ENCODE measurements around the gene CPA3.
A peak's percentile ranks its signal among the peaks of the same experiment; 100 is the strongest.

The CPA3 gene

DNA sequence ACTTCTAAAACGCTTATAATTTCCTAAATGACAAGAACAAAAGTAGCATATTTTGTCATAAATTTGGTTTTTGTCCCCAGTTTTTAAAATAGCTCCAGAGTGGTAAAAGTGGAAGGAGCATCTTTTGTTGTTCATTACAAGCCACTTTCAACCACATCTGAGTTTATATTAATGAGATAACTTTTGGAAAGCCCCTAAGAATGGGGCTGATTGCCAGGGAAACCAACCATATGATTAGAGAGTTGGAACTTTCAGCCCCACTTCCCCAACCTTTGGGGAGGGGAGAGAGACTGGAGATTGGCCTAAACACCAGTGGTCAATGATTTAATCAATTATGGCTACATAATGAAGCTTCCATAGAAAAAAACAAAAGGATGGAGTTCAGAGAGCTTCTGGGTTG is 57.4 kb downstream of the CPA3 start:
- DNase-seq = no peak

DNA sequence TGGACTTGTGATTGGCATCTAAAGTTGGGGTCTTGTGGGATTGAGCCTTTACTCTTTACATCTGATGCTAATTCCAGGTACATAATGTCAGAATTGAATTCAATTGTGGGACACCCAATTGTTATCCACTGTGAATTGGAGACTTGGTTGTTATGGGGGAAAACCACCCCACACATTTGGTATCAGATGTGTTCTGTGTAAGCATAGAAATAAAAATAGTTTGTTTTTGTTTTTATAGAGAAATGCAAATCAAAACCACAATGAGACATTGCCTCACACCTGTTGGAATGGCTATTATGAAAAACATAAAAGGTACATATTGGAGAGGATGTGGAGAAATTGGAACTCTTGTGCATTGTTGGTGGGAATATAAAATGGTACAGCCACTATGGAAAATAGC is 58.5 kb downstream of the CPA3 start:
- DNase-seq = no peak

DNA sequence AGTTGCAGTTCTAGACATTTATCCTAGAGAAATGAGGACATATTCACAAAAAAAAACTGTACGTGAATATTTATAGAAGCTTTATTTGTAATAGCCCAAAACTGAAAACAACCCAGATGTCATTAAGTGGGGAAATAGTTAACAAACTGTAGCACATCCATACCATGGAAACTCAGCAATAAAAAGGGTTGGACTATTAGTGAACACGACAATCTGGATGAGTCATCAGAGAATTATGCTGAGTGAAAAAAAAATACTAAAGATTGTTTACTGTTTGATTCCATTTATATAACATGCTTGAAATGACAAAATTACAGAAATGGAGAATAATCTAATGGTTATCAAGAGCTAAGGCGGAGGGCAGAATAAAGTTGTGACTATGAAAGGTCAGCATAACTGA is 59.5 kb downstream of the CPA3 start:
- no peak for DNase-seq

DNA sequence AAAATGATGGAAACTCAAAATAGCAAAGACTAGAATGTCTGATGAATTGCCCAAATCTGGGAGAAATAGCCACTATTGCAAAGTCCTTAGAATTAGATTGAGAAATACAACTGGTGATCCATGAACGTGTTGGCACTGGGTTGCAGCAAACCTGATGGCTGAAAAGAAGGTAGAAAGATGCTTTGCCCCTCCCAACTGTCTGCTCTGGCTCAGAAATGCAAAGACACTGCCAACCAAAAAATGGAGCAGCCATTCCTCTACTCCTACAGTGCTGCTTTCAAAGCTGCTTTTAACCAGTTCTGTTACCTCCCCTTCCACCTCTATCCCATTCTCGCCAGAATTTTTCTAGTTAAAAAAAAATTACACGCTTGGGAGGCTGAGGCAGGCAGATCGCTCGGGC is 60.7 kb downstream of the CPA3 start:
- DNase-seq = no peak

DNA sequence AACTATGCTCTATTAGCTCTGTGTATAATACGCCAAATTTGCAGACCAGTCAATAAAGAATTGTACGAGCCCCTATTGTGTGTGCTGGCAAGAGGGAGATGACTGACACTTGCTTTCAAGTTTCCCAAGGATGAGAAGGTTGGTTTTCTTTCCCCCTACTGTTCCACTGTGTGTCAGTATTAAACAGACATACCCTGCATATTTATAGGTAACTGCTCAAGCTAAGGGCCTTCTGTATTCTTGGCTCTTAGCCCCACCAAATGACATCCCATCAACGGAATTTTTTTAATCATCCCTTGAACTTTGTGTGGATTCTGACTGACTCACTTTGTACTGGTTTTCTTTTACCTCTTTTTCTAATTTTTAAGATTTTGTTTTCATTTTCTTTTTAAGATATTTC is 65.7 kb downstream of the CPA3 start:
- no peak for DNase-seq

DNA sequence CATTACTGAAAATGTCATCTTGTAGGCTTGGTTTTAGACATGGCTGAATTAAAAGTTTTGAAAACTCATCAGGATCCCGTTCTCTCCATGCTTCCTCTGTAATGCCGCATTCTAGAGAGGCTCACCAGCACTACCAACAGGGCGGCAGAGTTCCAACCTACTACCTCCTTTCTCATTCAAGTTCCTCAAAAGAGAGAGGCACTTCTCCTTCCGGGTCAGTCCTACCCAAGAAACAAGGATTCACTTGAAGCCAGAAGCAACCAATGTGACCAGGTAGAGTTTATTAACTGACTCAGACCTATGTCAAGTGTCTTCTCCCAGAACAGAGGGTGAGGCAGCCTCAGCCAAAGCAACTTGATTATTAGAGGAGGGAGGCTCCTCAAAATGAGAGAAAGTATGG is 66.5 kb downstream of the CPA3 start:
- DNase-seq = no peak

DNA sequence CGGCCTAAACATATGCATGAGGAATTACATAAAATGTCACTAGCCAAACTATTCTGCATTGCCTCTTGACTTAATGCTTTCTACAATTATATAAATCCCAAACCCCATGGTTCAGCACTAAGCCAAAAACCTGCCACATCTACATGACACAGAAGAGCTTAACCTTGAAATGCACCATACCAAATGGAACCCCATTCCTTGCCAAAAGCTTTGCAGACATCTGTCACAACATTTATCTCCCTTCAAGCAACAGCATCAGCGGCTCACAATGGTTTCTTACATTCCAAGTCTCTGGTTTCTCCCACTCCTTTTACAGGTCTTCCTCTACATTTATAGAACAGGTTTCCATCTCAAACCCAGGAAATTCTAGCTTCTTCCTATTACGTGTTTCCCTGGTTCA is 67.9 kb downstream of the CPA3 start:
- peak; percentile 54 to 75 for DNase-seq

DNA sequence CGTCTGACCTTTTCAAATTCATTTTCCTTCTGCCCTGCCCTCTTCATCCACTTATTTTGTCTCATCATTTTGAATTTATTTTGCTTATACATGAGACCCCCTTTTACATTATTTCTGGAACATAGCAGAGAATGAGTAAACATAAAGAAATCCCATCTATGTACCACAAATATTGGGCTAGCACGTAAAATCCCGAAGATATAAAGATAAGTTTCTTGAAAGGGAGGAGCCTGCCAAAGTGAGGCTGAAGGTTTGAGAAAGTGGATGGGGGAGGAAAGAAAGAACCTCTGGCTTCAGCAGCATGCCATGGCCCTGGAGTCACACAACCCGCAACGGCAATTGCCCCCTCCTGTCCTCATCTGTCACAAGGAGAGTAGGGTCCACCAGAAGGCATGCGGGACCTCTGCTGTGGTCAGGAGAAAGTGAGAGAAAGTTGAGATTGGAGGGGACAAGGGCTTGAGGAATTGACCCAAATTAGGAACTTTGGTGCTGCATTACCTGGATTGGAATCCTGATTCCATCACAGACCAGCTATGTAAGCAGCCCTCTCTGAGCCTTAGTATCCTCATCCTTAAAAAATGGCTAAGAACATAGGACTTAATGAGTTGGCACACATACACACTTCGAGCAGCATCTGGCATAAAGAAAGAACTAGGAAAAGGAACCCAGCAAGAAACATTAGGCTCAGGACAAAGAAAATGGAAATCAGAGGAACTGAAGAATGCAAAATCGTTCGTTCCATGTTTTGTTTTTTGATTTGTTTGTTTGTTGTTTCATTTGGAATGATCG is 72.6 kb downstream of the CPA3 start:
- no peak for DNase-seq

DNA sequence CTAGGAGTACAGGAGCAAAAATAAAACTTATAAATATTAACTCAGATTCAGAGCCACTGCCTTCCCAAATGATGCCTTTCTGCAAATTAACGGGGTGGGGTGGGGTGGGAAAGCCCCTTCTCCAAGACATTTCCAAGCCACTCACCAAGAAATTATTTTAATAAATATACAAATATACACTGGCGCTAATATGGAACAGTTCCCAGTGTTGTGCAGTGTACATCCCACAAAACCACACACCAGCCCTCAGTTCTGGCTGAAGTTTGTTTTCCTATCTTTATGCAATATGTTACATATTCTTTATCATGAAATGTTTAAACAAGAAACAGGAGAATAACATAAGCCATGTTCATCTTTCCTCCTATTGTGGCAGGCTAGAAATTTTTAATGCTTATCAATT is 73.2 kb downstream of the CPA3 start:
- DNase-seq = no peak

DNA sequence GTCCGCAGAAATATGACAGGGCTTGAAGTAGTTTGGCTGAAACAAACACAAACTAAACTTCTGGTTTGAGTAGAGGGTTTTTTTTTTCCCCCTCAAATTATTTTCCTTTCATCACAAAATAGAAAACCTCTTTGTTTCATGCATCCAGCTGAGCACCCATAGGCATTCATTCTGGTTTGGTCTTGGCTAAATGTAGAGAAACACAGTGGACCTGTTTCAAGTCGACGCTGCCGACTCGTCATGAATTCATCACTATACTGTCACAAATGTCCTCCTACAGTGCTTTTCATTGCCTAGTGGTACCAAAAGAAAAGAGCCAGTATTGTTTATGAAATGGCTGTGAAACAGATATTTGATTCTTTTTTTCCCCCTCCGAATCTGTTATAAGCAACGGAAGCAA is 73.8 kb downstream of the CPA3 start:
- DNase-seq = no peak

DNA sequence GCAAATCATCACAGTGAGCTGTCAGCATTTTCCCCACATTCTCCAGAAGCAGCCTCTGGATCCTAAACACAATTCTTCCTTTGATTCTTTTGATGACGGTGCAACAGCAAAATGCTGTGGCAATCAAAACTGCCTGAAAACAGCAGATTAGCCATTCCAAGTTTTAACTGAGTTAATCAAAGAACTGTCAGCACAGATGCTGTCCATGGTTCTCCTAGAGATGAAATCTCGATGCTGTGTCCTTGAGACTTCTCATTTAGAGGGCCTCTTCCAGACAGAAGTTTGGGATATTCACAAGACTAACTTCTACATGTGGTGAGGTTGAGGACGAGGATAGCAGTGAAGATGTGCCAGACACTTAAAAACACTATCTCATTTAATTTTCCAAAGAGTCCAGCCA is 75.9 kb downstream of the CPA3 start:
- DNase-seq = no peak

DNA sequence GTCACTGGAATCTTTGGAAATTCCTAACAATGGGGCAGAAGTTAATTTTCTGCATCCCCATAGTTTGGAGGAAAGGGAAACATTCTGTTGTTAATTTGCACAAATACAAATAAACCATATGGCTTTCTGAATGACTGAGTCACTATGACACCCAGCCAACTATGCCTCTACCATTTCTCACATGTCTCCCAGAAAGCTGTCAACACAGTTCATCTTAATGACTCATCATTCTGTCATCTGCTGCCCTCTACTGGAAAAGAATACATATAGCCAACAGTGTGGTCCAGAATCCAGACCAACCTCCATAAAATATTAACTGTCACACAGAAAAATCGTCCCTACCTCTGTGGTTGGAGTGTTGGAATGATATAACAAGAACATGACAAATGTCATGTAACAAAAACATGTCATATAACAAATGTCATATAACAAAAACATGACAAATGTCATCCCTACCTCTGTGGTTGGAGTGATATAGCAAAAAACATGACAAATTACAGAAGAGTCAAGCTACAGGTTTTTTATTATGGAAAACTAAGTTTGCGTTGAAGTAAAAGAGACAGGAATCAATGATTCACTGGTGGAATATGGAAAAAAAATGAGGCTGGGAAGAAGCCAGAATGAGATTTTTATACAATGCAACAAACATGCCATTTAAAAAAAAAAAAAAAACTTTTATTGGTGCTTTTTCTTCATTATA is 78.6 kb downstream of the CPA3 start:
- peak; percentile 77 to 87 for DNase-seq

DNA sequence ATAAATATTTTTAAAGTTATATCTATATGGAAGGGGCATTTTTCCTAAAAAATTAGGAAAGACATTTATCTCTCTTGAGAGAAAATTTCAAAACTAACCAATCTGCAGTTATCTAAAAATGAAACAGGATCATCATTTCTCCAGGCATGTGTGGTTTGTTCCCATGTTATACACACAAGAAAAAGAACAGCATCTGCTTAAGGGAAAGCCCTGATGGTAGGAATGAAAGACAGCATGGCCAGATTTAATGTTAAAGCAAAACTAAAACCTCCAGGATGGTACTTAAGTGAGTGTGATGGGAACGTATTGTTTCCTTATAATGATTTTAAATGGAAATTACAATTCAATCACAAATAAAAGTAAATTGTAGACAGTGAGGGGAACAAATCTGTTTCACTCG is 80.0 kb downstream of the CPA3 start:
- no peak for DNase-seq
